Non-pigmented ciliary epithelial cell (primary cell): ENCODE results near the gene IRF7.
"Not testable (repeated sequence)": the region's sequence is repeated elsewhere in the genome, so short reads cannot be mapped to it uniquely, and the experiment has no call there.

ENCODE experiments used
- DNase-seq: peaks from one replicate; pipeline ENCODE4 v3.0.0-alpha.2; 2010; ENCODE audit warnings: low read depth

The IRF7 gene

DNA sequence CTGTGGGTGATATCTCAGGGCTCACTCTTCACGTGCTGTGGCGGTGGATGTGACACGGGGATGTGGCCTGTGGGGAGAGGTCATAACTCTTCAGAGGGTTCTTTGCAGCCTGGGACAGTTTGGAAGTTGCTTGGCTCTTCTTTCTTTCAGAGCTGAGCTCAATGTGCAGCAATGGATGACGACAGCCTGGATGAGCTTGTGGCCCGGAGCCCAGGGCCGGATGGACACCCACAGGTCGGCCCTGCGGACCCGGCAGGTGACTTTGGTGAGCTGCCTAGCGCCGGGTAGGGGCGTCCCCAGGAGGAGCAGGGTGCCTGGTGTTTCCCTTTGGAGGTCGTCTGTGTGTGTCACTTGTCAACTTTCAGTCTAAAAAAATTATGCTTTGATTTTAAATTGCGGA lies 34.4 kb downstream of the IRF7 start:
- no peak for DNase-seq

DNA sequence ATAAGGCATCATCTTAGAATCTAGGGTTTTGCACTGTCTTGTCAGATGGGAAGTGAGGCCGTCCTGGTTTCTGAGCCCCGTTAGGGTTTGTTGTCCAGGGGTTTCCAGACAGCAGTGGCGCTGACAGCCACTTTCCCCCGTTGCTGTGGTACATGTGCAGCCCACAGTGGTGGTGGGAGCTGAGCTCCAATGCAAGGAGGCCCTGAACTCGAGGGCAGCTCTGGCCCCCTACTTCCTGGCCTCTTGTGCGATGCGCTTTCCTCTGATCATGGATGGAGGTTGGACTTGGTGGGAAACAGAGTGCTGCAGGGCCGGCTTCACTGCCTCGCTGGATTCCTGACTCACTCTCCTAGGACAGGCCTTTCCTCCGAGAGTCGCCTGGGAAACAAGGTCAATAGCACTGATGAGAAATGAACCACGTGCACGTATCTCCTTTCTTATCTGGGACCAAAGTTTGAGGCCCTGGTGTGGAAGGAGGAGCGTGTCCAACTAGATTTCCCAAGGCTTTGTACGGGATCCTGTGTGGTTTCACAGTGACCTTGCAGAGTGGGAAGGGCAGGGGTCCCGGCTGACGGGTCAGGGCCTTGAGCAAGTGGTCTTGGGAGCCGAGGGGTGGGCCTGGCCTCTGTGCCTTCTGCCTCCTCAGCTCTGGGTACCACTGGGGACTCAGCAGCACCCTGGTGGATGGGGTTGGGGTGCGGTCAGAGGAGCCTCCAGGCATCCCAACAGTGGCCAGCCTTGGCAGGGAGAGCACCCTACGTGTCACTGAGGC lies 35.7 kb downstream of the IRF7 start:
- no peak for DNase-seq

- DNase-seq: no peak
Observed at GRCh38 chr11:578276-579035, 37.3 kb downstream of the IRF7 start.

DNA sequence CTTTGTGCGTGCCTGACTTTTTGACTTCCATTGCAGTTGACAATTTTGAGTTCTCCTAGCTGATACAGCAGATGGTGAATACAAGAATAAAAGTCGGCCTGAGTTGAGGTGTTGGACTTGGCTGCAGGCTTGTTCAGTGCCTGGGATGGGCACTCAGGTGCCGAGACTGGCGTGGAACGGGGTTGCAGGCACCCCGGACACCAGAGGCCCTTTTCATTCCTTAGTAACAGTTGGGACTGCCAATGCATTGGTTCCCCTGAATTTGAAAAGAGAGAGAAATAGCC lies 38.2 kb downstream of the IRF7 start:
- DNase-seq: no peak

DNA sequence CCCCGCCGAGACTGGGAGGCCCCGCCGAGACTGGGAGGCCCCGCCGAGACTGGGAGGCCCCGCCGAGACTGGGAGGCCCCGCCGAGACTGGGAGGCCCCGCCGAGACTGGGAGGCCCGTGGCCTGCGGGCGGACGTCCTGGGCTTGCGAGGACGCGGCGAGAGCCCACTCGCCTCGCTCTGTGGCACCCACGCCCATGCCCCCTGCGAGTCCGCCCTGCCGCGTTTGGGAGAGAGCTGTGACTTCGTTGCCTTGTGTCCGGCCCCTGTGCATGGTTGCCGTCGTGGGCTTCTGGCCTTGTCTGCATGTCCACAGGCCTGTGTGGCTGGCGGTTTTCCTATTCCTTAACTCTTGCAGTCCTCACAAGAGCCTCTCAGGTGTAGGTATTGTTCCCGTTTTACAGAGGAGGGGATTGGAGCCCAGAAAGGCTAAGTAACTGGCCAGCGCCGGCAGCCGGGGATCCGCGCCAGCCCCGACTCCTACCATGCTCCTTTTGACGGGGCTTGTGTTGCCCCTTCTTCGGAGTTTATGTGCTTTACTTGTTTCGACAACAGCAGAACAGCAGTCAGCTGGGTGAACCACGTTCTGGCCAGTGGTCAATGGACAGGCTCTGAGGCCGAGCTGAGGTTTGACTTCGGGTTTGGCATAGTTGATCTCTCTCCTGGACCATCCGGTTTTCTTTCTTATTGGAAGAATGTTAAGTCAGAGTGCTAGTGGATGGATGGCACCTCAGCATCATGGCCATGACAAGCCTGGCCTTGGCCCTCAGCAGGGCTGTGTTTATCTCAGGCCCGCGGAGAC lies 38.7 kb downstream of the IRF7 start:
- DNase-seq: no peak

- DNase-seq: peak; percentile 60
Observed at GRCh38 chr11:575996-576768, 39.6 kb downstream of the IRF7 start, which contains the start of gene PHRF1. PHRF1 (plus strand) TSS chr11:576470; CDS start chr11:581513, 5,043 bp downstream.

- DNase-seq: no peak
Observed at GRCh38 chr11:575313-575995, 40.3 kb downstream of the IRF7 start.

GRCh38 chr11:574632-575312 lies 41.0 kb downstream of the IRF7 start:
- no peak for DNase-seq

DNA sequence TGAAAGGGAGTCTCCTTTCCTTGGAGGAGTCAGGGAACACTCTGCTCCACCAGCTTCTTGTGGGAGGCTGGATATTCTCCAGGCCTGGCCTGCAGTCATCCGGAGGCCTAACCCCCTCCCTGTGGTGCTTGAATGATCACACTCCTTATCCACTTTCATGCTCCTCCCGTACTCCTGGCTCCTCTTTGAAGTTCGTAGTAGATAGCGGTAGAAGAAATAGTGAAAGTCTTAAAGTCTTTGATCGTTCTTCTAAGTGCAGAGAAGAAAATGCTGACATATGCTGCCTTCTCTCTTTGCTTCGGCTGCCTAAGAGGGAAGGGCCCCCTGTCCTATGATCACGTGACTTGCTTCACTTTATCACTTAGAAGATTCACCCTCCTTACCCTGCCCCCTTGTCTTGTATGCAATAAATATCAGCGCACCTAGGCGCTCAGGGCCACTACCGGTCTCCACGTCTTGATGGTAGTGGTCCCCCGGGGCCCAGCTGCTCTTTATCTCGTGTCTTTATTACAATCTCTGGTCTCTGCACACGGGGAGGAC lies 41.6 kb downstream of the IRF7 start:
- not testable (repeated sequence) for DNase-seq

DNA sequence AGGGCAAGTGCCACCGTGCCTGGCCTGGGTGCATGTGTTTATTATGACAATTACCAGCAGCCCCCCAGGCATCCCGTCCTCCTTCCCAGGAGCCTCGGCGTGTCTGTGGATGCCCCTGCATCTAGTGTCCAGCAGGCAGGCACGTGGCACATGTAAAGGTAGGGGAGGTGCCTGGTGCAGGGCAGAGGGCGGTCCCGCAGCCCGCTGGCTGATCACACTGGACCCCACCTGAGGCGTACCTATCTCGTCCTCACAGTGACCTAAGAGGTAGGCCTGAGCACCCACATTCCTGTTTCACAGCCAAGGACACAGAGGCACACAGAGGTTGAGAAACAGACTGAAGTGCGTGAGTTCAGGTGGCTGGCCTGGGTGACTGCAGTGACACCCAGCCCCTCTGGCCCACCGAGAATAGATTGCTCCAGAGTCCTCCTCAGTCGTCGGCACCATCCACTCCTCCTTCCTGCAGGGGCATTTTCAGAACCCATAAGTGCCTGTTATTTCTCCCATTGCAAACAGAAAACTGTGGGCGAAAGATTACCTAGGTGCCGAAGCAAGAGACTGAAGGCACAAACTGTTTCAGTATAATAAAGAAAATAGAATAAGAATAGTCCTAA lies 42.5 kb downstream of the IRF7 start:
- no peak for DNase-seq

DNA sequence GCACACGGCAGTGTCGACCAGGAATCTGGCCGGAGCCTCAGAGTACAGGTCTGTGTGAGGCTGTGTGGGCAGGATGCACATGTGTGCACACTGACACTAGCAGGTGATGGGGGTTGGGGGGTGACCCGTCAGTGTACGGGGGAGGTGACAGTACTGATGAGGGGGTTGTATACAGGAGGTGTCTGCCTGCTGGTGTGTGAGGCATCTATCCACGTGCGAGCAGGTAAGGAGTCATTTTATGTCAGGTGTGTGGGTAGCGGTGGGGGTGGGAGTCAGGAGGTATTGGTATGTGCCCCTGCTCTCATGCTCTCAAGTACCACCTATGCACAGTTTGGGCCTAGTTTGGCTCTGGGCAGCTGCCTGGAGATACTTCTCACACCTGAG lies 44.0 kb downstream of the IRF7 start:
- DNase-seq: no peak

GRCh38 chr11:569158-569885 lies 46.4 kb downstream of the IRF7 start:
- no peak for DNase-seq

DNA sequence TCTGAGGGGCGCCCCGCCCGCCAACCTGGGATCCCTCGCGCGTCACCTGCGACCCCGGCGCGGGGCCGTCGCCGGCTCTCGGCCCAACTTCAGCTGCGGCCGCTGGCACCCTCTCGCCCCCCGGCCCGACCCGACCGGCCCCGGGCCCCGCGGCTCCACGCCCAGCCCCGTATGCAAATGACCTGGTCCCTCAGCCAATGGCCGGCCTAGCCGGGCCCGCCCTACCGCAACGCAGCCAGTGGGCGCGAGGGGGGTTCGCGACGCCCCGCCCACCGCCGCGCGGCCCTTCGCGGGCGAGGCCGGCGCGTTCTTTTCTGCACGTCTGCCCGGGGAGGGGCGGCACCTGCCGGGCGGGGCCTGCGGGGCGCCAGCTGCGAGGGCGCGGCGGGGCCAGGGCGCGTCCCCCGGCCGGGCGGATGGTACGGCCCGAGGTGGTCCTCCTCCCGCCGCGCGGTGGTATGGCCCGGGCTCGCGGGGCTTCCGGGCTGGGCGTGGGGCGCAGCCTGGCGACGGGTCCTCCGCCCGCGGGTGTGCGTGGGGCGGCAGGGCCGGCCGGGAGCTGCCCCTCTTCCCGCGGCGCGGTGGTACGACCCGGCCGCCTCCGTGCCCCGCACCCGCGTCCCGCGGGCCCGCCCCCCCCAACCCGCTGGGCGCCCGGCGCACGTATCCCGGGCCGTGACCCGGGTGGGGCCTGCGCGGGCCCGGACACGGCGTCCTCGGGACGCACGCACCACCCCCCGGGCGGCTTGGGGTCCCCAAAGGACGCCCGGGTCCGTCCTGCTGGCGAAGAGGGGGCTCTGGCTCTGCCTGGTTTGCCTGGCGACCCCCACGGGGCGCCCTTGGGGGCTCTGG lies 47.2 kb downstream of the IRF7 start:
- DNase-seq: peak; percentile 10

DNA sequence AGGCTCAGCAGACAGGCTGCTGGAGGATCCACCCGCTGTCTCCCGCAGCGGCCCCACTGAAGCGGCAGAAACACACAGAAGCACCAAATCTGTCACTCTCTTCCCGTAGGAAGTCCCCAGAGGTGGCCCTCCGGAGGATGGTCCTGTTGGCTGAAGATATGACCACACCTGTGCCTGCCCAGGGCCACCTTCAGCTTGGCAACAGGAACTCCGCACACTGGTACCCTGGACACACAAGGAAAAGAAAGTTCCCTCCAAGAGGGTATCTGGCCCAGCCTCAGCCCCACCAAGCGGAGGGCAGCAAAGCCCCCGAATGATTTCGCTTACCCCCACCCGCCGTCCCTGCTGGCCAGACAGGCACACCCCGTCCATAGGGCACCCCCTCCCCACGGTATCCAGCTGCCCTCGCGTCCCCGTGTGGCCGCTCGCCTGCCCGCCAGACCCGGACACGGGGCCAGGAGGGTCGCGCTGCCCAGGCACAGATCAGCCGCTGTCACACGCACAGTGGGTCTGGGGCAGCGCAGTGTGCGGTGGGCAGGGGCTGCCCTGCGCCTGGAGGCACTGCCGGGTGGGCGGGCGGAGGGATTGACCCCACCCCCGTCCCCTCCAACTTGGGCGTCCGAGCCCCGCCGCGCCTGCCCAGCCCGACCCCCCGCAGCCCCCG lies 48.0 kb downstream of the IRF7 start:
- DNase-seq: no peak

- DNase-seq: no peak
Observed at GRCh38 chr11:567011-567628, 48.6 kb downstream of the IRF7 start.

GRCh38 chr11:565921-566509 lies 49.7 kb downstream of the IRF7 start:
- no peak for DNase-seq
